Measurements from ENCODE around the gene MYO6.

GRCh38 chr6:75880305-75880704 is 131.3 kb downstream of the MYO6 start:
- TF ChIP-seq, protein P1, sequence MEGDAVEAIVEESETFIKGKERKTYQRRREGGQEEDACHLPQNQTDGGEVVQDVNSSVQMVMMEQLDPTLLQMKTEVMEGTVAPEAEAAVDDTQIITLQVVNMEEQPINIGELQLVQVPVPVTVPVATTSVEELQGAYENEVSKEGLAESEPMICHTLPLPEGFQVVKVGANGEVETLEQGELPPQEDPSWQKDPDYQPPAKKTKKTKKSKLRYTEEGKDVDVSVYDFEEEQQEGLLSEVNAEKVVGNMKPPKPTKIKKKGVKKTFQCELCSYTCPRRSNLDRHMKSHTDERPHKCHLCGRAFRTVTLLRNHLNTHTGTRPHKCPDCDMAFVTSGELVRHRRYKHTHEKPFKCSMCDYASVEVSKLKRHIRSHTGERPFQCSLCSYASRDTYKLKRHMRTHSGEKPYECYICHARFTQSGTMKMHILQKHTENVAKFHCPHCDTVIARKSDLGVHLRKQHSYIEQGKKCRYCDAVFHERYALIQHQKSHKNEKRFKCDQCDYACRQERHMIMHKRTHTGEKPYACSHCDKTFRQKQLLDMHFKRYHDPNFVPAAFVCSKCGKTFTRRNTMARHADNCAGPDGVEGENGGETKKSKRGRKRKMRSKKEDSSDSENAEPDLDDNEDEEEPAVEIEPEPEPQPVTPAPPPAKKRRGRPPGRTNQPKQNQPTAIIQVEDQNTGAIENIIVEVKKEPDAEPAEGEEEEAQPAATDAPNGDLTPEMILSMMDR (conservative IDR thresholded peaks at IDR 0.05; ENCODE audit: low read length) = no peak
- TF ChIP-seq EZH2phosphoT487 (IDR thresholded peaks at IDR 0.05; ENCODE audit: borderline replicate concordance) = no peak

Data from Loucy (cell line).